HEK293T (cell line): ENCODE measurements around the gene ENKUR.

Experiments
- CTCF ChIA-PET: fragments of 350-600 bp; formaldehyde crosslinking; extraction: SDS; loops from one replicate; lab custom pipeline; 2021; ENCODE audit warnings: antibody characterized with exemption, inconsistent platforms; lab: Yijun Ruan, JAX
- POLR2A ChIA-PET: fragments of 350-600 bp; formaldehyde crosslinking; extraction: SDS; loops from one replicate; lab custom pipeline; 2020; ENCODE audit warnings: antibody characterized with exemption, inconsistent platforms; lab: Yijun Ruan, JAX
- DNase-seq: peaks from one replicate; pipeline ENCODE4 v3.0.0; 2012; ENCODE audit warnings: mixed read lengths; ENCODE audit errors: extremely low spot score
- ARNT ChIP-seq: fragments of 450-650 bp; IDR thresholded peaks from 2 replicates; pipeline ENCODE4 v1.6.1; 2017; ENCODE audit warnings: mild to moderate bottlenecking
- BHLHE40 ChIP-seq: fragments of 450-650 bp; IDR thresholded peaks from 2 replicates; pipeline ENCODE4 v1.6.1; 2016; ENCODE audit warnings: mild to moderate bottlenecking, moderate library complexity, borderline replicate concordance
- CTBP1 ChIP-seq: fragments of 450-650 bp; IDR thresholded peaks from 2 replicates; pipeline ENCODE4 v1.6.1; 2016; ENCODE audit warnings: borderline replicate concordance
- ELF4 ChIP-seq: fragments of 450-650 bp; IDR thresholded peaks from 2 replicates; pipeline ENCODE4 v1.6.1; 2017; ENCODE audit warnings: antibody characterized with exemption
- FOXA1 ChIP-seq: fragments of 450-650 bp; IDR thresholded peaks from 2 replicates; pipeline ENCODE4 v1.6.1; 2016; ENCODE audit warnings: mild to moderate bottlenecking
- FOXK2 ChIP-seq: fragments of 450-650 bp; IDR thresholded peaks from 2 replicates; pipeline ENCODE4 v1.6.1; 2016; ENCODE audit warnings: mild to moderate bottlenecking
- FOXM1 ChIP-seq: fragments of 450-650 bp; IDR thresholded peaks from 2 replicates; pipeline ENCODE4 v1.6.1; 2017; ENCODE audit warnings: mild to moderate bottlenecking, borderline replicate concordance
- HDGF ChIP-seq: fragments of 450-650 bp; IDR thresholded peaks from 2 replicates; pipeline ENCODE4 v1.6.1; 2017; ENCODE audit warnings: antibody characterized with exemption, borderline replicate concordance
- L3MBTL2 ChIP-seq: fragments of 450-650 bp; conservative IDR thresholded peaks from 2 replicates; pipeline ENCODE4 v1.6.1; 2016; ENCODE audit warnings: mild to moderate bottlenecking
- LEF1 ChIP-seq: fragments of 450-650 bp; IDR thresholded peaks from 2 replicates; pipeline ENCODE4 v1.6.1; 2017; ENCODE audit warnings: mild to moderate bottlenecking, borderline replicate concordance
- NFRKB ChIP-seq: fragments of 450-650 bp; IDR thresholded peaks from 2 replicates; pipeline ENCODE4 v1.6.1; 2016; ENCODE audit warnings: mild to moderate bottlenecking, moderate library complexity
- SP1 ChIP-seq: fragments of 450-650 bp; IDR thresholded peaks from 2 replicates; pipeline ENCODE4 v1.6.1; 2017
- SUZ12 ChIP-seq: fragments of 450-650 bp; IDR thresholded peaks from 2 replicates; pipeline ENCODE4 v1.6.1; 2016; ENCODE audit warnings: mild to moderate bottlenecking
- TARDBP ChIP-seq: fragments of 450-650 bp; IDR thresholded peaks from 2 replicates; pipeline ENCODE4 v1.6.1; 2016
- ZNF384 ChIP-seq: fragments of 450-650 bp; IDR thresholded peaks from 2 replicates; pipeline ENCODE4 v1.6.1; 2016
- TF ChIP-seq, protein P1 (sequence below): fragments of 450-650 bp; IDR thresholded peaks from 2 replicates; pipeline ENCODE4 v1.6.1; 2016

ENKUR gene

DNA sequence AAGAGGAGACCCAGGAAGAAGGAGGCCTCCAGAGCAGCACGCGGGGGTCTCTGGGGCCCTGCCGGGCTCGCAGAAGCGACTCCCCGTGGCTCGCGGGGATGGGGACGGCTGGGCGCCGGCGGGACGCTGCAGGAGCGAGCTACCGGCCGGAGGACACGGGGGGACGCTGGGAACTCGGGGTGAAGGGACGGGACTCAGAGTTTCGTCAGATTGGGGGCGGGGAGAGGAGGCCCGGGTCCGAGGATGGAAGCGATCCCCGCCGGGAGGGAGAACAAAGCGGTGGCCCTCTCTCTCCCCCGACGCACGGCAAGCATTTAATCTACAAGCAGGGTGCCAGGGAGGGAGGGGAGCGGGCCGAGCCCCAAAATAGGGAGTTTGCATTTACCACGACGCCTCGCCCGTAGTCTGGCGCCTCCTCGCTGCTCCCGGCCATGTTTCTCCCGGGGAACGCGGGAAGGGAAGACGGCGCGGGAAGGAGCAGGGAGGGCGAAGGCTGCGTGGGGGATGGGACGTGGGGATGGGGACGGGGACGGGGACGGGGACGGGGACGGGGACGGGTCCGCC, 63.7 kb downstream of the ENKUR start, which contains the start of gene PRTFDC1:
Gene PRTFDC1 (minus strand): TSS at position 464 of the 564 bp plus-strand sequence. CDS start 31 bp downstream, at position 433.
- CTCF ChIA-PET = interaction anchor here (1.4 kb wide), 1 partner anchor 10 kb away, joined by 3 read pairs; no protein-coding TSS in a partner anchor

DNA sequence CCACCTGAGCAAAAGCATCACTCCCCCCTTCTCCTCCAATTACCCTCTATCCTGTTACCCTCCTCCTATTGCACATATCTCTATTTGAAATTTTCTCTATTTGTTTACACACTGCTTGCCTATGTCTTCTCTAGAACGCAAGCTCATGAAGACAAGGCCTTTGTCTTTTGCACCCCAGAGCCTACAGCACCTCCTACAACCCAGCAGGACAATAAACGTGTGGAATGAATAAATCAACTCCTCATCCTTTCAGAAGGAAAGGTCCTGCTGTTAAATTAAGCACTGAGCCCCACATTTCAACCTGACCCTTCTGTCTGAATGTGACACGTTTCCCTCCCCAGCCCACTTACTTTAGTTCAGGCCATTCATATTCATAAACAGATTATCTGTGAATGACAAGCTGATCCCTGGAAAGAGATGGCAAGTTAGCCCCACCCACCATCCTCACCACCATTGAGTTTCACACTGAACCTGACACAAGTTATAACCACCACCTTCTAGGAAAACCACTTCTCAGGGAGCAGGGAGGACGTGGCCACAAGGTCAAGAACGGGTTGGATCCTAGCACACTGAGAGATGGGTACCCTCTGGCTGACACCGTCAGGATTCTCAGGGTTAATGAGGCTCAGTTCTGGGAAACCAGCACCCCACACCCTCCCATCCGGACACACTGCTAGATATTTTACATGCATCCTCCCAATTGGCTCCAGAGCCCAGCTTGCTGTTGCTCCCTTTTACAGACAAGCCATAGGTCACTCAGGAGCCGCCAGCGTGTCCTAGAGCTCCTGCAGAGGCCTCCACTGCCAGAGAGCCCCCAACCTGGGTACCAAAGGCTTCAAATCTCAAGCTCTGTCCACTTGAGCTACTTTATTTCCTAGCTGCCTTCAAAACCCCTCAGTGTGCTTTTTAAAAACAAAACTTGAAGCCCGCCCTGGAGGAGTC, 64.5 kb downstream of the ENKUR start:
- ChIA-PET POLR2A (interaction anchor here (0.7 to 1.1 kb wide), 3 partner anchors 18 to 227 kb away, joined by 3 to 4 read pairs (median 4); no protein-coding TSS in a partner anchor), CTCF (interaction anchor here (1.4 kb wide), 1 partner anchor 11 kb away, joined by 3 read pairs; no protein-coding TSS in a partner anchor)
- peak; percentile 20 for DNase-seq
- TF ChIP-seq L3MBTL2 (no peak), SP1 (no peak), FOXM1 (no peak), LEF1 (no peak), BHLHE40 (no peak), FOXK2 (no peak), HDGF (no peak), SUZ12 (no peak), CTBP1 (no peak), ELF4 (no peak), NFRKB (no peak), TARDBP (no peak), FOXA1 (no peak), ARNT (no peak), ZNF384 (no peak)
- TF ChIP-seq, protein P1, sequence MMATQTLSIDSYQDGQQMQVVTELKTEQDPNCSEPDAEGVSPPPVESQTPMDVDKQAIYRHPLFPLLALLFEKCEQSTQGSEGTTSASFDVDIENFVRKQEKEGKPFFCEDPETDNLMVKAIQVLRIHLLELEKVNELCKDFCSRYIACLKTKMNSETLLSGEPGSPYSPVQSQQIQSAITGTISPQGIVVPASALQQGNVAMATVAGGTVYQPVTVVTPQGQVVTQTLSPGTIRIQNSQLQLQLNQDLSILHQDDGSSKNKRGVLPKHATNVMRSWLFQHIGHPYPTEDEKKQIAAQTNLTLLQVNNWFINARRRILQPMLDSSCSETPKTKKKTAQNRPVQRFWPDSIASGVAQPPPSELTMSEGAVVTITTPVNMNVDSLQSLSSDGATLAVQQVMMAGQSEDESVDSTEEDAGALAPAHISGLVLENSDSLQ = no peak

More for the DNA sequence above, 63.7 kb downstream of the ENKUR start, which contains the start of gene PRTFDC1:
- POLR2A ChIA-PET = interaction anchor here (0.7 to 1.1 kb wide), 3 partner anchors 12 to 227 kb away, joined by 3 to 4 read pairs (median 3); no protein-coding TSS in a partner anchor
- TF ChIP-seq NFRKB (peak; percentile 33; the same call in 1 of the 2 replicates), L3MBTL2 (peak; percentile 92), TARDBP (no peak)
- peak; percentile 38 for DNase-seq

DNA sequence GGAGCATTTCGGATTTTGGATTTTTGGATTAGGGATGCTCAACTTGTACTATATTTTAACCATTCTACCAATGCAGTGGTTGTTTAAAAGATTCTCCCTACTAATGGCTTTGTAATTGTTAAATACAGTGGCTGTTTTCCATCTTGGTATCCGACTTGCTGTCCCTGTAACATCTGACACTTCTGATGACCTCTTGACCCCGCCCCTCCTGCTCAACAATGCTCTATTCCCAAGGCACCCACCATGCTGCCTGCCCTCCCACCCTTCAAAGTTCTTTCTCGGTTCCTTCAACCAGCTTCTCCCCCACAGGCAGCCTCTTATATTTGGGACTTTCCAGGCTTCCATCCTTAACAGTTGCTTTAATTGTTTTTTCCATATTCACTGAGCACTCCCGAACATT, 65.5 kb downstream of the ENKUR start:
- no peak for DNase-seq
- ChIA-PET CTCF (no interaction called here), POLR2A (no interaction called here)
- TF ChIP-seq, protein P1 = no peak

- CTCF ChIA-PET = no interaction called here
- POLR2A ChIA-PET = no interaction called here
- DNase-seq = no peak
- 0 out of 2 replicates have a peak, but pooled peaks have one; percentile 10 for TF ChIP-seq ZNF384
- TF ChIP-seq, protein P1 = no peak
- TF ChIP-seq ARNT = no peak
Observed at GRCh38 chr10:24949616-24950015, 66.3 kb downstream of the ENKUR start.

DNA sequence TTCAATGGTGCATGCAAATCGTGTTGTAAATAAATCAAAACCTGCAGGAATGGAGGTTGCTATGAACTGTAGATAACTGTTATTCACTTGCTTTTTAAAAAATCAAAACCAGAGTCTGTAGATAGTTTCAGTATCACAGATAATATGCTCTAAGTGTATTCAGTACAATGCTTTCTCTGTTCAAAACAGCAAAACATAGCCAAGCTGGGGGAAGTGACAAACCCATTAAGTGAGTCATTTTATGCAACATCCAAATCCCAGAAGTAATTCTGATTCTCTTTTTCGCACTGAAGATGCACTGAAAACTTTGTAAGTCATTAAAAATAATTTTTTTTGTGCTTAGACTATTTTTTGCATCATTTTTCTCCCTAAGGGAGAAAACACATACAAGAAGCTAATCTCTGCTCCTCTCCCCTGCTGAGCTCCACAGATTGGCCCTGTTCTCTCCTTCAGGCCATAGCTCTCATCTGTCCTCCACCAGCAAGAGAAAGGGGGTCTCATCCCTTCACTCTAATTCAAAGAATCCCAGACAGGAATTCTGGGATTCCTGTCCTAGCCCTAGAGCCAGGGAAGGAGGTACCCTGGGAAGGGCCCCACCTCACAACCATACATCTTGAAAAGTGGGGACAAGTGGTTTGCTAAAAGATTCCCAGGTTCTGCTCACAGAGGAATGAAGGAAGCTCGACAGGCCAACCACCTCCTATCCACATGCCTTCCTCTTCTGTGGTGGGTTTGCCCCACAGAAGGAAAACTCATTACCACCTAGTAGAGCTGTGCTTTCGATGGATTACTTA, 68.5 kb downstream of the ENKUR start:
- no peak for TF ChIP-seq FOXM1
- TF ChIP-seq ELF4 = no peak
- TF ChIP-seq ARNT = no peak
- no peak for TF ChIP-seq FOXA1
- no peak for TF ChIP-seq L3MBTL2
- TF ChIP-seq, protein P1 = no peak
- TF ChIP-seq FOXK2 = no peak
- TF ChIP-seq NFRKB = no peak
- TF ChIP-seq LEF1 = no peak
- TF ChIP-seq HDGF = no peak
- no peak for TF ChIP-seq CTBP1
- no peak for TF ChIP-seq SUZ12
- TF ChIP-seq TARDBP = no peak
- TF ChIP-seq ZNF384 = no peak
- ChIA-PET CTCF (no interaction called here), POLR2A (interaction anchor here (1.2 kb wide), 1 partner anchor 224 kb away, joined by 3 read pairs; the partner anchor contains the start of gene ARHGAP21)
- no peak for DNase-seq
